Fibroblast of lung (primary cell): ENCODE measurements around the gene GNPTG. TPM values are rescaled to one million over a fixed set of nuclear protein-coding genes. Genes with fewer than 3 reads are reported as not detected.

Experiments
- DNase-seq, 2 donors: peaks; one replicate each; pipeline versions ENCODE4 v3.0.0 to v3.0.0-alpha.2; 2010; ENCODE audit warnings: low read depth in 2 of 2
- H2AFZ ChIP-seq: 2 replicates; pipeline ENCODE4 v1.5.1; 2012; ENCODE audit warnings: low read length, control low read depth, inconsistent platforms
- H3K27ac ChIP-seq: 2 replicates; pipeline ENCODE4 v1.5.1; 2011; ENCODE audit warnings: low read length, control low read depth; ENCODE audit not compliant: insufficient read depth
- H3K27me3 ChIP-seq: 2 replicates; pipeline ENCODE4 v1.5.1; 2011; ENCODE audit warnings: mild to moderate bottlenecking, low read length; ENCODE audit not compliant: control insufficient read depth, insufficient read depth
- H3K36me3 ChIP-seq: 2 replicates; pipeline ENCODE4 v1.5.1; 2011; ENCODE audit warnings: low read length; ENCODE audit not compliant: control insufficient read depth, insufficient read depth
- H3K4me1 ChIP-seq: 2 replicates; pipeline ENCODE4 v1.5.1; 2011; ENCODE audit warnings: low read length; ENCODE audit not compliant: control insufficient read depth, insufficient read depth; ENCODE audit errors: extremely low read depth
- H3K4me2 ChIP-seq: 2 replicates; pipeline ENCODE4 v1.5.1; 2011; ENCODE audit warnings: low read length, control low read depth; ENCODE audit not compliant: insufficient read depth; ENCODE audit errors: extremely low read depth
- H3K4me3 ChIP-seq, 4 experiments: fragments of 200-600 bp in 1 of 4; sonication (generic) in 1 of 4; replicated peaks in 1 of 4; 2 replicates each; pipeline ENCODE4 v1.5.1; 2011 to 2016; ENCODE audit warnings: low read length in 4 of 4, low read depth in 3 of 4, mild to moderate bottlenecking in 3 of 4, control low read depth in 2 of 4, inconsistent platforms in 1 of 4, mixed read lengths in 1 of 4; ENCODE audit not compliant: insufficient read depth in 1 of 4; ENCODE audit errors: control extremely low read depth in 1 of 4
- H3K79me2 ChIP-seq: 2 replicates; pipeline ENCODE4 v1.5.1; 2012; ENCODE audit warnings: mild to moderate bottlenecking, low read length, inconsistent platforms; ENCODE audit not compliant: control insufficient read depth, insufficient read depth
- H3K9ac ChIP-seq: 2 replicates; pipeline ENCODE4 v1.5.1; 2011; ENCODE audit warnings: mild to moderate bottlenecking, low read length, control low read depth; ENCODE audit not compliant: insufficient read depth
- H3K9me3 ChIP-seq: 2 replicates; pipeline ENCODE4 v1.5.1; 2012; ENCODE audit warnings: low read depth, low read length; ENCODE audit not compliant: control insufficient read depth, insufficient read depth
- H4K20me1 ChIP-seq: 2 replicates; pipeline ENCODE4 v1.5.1; 2011; ENCODE audit warnings: low read length; ENCODE audit not compliant: control insufficient read depth, insufficient read depth; ENCODE audit errors: extremely low read depth
- EZH2 ChIP-seq: IDR thresholded peaks from 2 replicates; pipeline ENCODE4 v1.5.1; 2012; ENCODE audit warnings: low read length, control low read depth, mild to moderate bottlenecking; ENCODE audit errors: missing control alignments
- polyA plus RNA-seq, 2 donors: library from polyadenylated mRNA; depleted of rRNA in 1 of 2; stranded (reverse) in 1 of 2; unstranded in 1 of 2; fragments of >200 nt; gene quantifications; 2 replicates each; pipeline ENCODE4 v1.2.1, GENCODE V29; 2011 to 2012; ENCODE audit warnings: missing spikeins in 1 of 2
- total RNA-seq: library from RNA; depleted of rRNA; stranded (reverse); fragments of >200 nt; gene quantifications from 2 replicates; pipeline ENCODE4 v1.2.1, GENCODE V29; 2014
- TF ChIP-seq, protein P1 (sequence below), 2 donors: IDR thresholded peaks in 1 of 2; conservative IDR thresholded peaks in 1 of 2; 1 replicate in 1 of 2; 2 replicates in 1 of 2; pipeline ENCODE4 v1.5.1; 2011 to 2012; ENCODE audit warnings: low read length in 2 of 2, control low read depth in 1 of 2, inconsistent platforms in 1 of 2, low read depth in 1 of 2, mild to moderate bottlenecking in 1 of 2

Gene GNPTG
- total and polyA plus RNA-seq, 2 donors (not counting 1 experiment from before 2014, with no cell fraction given): 40.8 to 43.2 TPM

DNA sequence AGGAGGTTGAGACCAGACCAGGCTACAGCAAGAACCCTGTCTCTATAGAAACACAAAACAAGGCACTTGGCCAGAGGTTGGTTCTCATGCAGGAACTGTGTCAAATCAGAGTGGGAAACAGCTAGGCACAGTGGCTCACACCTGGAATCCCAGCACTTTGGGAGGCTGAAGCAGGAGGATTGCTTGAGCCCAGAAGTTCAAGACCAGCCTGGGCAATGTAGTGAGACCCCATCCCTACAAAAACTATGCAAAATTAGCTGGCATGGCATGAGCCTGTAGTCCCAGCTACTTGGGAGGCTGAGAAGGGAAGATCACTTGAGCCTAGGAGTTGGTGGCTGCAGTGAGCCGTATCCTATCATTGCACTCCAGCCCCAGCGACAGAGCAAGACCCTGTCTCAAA lies 61.1 kb downstream of the GNPTG start:
- Histone ChIP-seq H3K9ac (no peak overlapping the region), H3K27ac (no peak overlapping the region), H3K36me3 (no peaks in the 10 kb centered on the region), H3K4me2 (no peak overlapping the region), H3K4me3 (no peak overlapping the region), H3K27me3 (no peaks in the 10 kb centered on the region), H3K79me2 (no peaks in the 10 kb centered on the region), H3K4me1 (peaks cover 5% of the 10 kb centered on the region), H3K9me3 (no peaks in the 10 kb centered on the region), H4K20me1 (no peaks in the 10 kb centered on the region), H2AFZ (no peak overlapping the region)
- no peak for DNase-seq
- TF ChIP-seq EZH2: no peak
- TF ChIP-seq, protein P1, sequence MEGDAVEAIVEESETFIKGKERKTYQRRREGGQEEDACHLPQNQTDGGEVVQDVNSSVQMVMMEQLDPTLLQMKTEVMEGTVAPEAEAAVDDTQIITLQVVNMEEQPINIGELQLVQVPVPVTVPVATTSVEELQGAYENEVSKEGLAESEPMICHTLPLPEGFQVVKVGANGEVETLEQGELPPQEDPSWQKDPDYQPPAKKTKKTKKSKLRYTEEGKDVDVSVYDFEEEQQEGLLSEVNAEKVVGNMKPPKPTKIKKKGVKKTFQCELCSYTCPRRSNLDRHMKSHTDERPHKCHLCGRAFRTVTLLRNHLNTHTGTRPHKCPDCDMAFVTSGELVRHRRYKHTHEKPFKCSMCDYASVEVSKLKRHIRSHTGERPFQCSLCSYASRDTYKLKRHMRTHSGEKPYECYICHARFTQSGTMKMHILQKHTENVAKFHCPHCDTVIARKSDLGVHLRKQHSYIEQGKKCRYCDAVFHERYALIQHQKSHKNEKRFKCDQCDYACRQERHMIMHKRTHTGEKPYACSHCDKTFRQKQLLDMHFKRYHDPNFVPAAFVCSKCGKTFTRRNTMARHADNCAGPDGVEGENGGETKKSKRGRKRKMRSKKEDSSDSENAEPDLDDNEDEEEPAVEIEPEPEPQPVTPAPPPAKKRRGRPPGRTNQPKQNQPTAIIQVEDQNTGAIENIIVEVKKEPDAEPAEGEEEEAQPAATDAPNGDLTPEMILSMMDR (conservative IDR thresholded peaks at IDR 0.05 in 1 of 2, IDR thresholded peaks at IDR 0.05 in 1 of 2; ENCODE audit: low read depth in 1 of 2, low read length in 2 of 2): no peak

Other genes starting within 250 kb of the GNPTG start
- 0.26 and 1.2 TPM in 2 replicates for gene CACNA1H, start 198.8 kb upstream of the GNPTG start, total RNA-seq
- gene CACNA1H, start 198.8 kb upstream of the GNPTG start, polyA plus RNA-seq: 0.05 and 10.5 TPM in 2 replicates
- gene TPSG1, start 126.7 kb upstream of the GNPTG start, total RNA-seq: not detected in 2 replicates
- gene TPSG1, start 126.7 kb upstream of the GNPTG start, polyA plus RNA-seq: not detected in 2 replicates
- gene TPSB2, start 121.7 kb upstream of the GNPTG start, total RNA-seq: not detected in 2 replicates
- gene TPSB2, start 121.7 kb upstream of the GNPTG start, polyA plus RNA-seq: not detected in 2 replicates
- gene TPSAB1, start 111.2 kb upstream of the GNPTG start, total RNA-seq: not detected in 2 replicates
- gene TPSAB1, start 111.2 kb upstream of the GNPTG start, polyA plus RNA-seq: not detected in 2 replicates
- not detected in 2 replicates for gene TPSD1, start 95.9 kb upstream of the GNPTG start, total RNA-seq
- gene TPSD1, start 95.9 kb upstream of the GNPTG start, polyA plus RNA-seq: not detected in 2 replicates
- 42.1 and 44.4 TPM in 2 replicates for gene UBE2I, start 42.3 kb upstream of the GNPTG start, total RNA-seq
- gene UBE2I, start 42.3 kb upstream of the GNPTG start, polyA plus RNA-seq: 142 and 202 TPM in 2 replicates
- gene BAIAP3, start 18.3 kb upstream of the GNPTG start, total RNA-seq: 0.26 and 0.83 TPM in 2 replicates
- gene BAIAP3, start 18.3 kb upstream of the GNPTG start, polyA plus RNA-seq: 0.19 and 0.22 TPM in 2 replicates
- 74.7 and 77.6 TPM in 2 replicates for gene TSR3, start 53 bp upstream of the GNPTG start, total RNA-seq
- 36.2 and 41.9 TPM in 2 replicates for gene TSR3, start 53 bp upstream of the GNPTG start, polyA plus RNA-seq
- gene UNKL, start 62.8 kb downstream of the GNPTG start, total RNA-seq: 6.3 and 6.9 TPM in 2 replicates
- gene UNKL, start 62.8 kb downstream of the GNPTG start, polyA plus RNA-seq: 3.6 and 4.3 TPM in 2 replicates
- gene UQCC4, start 68.8 kb downstream of the GNPTG start, total RNA-seq: 11.9 and 15.2 TPM in 2 replicates
- 13.3 and 15.7 TPM in 2 replicates for gene UQCC4, start 68.8 kb downstream of the GNPTG start, polyA plus RNA-seq
- not detected in 2 replicates for gene PERCC1, start 79.1 kb downstream of the GNPTG start, total RNA-seq
- gene PERCC1, start 79.1 kb downstream of the GNPTG start, polyA plus RNA-seq: not detected in 2 replicates
- 0.50 and 0.51 TPM in 2 replicates for gene CCDC154, start 92.6 kb downstream of the GNPTG start, total RNA-seq
- 0.02 and 0.08 TPM in 2 replicates for gene CCDC154, start 92.6 kb downstream of the GNPTG start, polyA plus RNA-seq
- 80.4 and 83.4 TPM in 2 replicates for gene CLCN7, start 123.1 kb downstream of the GNPTG start, total RNA-seq
- gene CLCN7, start 123.1 kb downstream of the GNPTG start, polyA plus RNA-seq: 25.0 and 25.8 TPM in 2 replicates
- not detected in 2 replicates for gene PTX4, start 137.0 kb downstream of the GNPTG start, total RNA-seq
- 0.05 TPM in 1 of 2 replicates, not detected in the other for gene PTX4, start 137.0 kb downstream of the GNPTG start, polyA plus RNA-seq
- gene TELO2, start 141.4 kb downstream of the GNPTG start, total RNA-seq: 8.2 and 10.9 TPM in 2 replicates
- 6.3 and 9.4 TPM in 2 replicates for gene TELO2, start 141.4 kb downstream of the GNPTG start, polyA plus RNA-seq
- 10.3 and 12.4 TPM in 2 replicates for gene TMEM204, start 181.7 kb downstream of the GNPTG start, total RNA-seq
- 9.6 and 10.9 TPM in 2 replicates for gene TMEM204, start 181.7 kb downstream of the GNPTG start, polyA plus RNA-seq